Panc1 (cell line): ENCODE results near the gene RNF128. TPM values are rescaled to one million over a fixed set of nuclear protein-coding genes. Genes with fewer than 3 reads are reported as not detected.

Source experiments
- ATAC-seq: fragments of 200-7000 bp; cut with Tn5 transposase; 2 replicates; pipeline ENCODE4 v1.9.1; 2020; ENCODE audit warnings: mild to moderate bottlenecking, moderate library complexity
- BruUV-seq: library from RNA; stranded (reverse); fragments of 400-500 nt; replicated peaks from 2 replicates; lab custom pipeline; 2021; lab: Mats Ljungman, UMichigan
- CTCF ChIA-PET: fragments of 300-600 bp; sonication (Branson Sonifier 250); formaldehyde crosslinking; loops from one replicate; lab custom pipeline; 2022; ENCODE audit warnings: antibody characterized with exemption; lab: Charles Lee
- POLR2A ChIA-PET: fragments of 300-600 bp; sonication (Branson Sonifier 250); formaldehyde crosslinking; loops from one replicate; lab custom pipeline; 2022; ENCODE audit warnings: antibody characterized with exemption; lab: Charles Lee
- DNase-seq: peaks from one replicate; pipeline ENCODE4 v3.0.0-alpha.2; 2010; ENCODE audit warnings: low read depth, low spot score
- H3K27ac ChIP-seq: 2 replicates; pipeline ENCODE4 v1.5.1; 2011; ENCODE audit warnings: mild to moderate bottlenecking, low read length, inconsistent platforms
- H3K27me3 ChIP-seq: fragments of 200-500 bp; sonication (Bioruptor generic); 2 replicates; pipeline ENCODE4 v1.6.0; 2014; ENCODE audit warnings: low read length, inconsistent platforms; ENCODE audit not compliant: control insufficient read depth, insufficient read depth
- H3K36me3 ChIP-seq: fragments of 200-500 bp; sonication (Bioruptor generic); 2 replicates; pipeline ENCODE4 v1.5.1; 2014; ENCODE audit warnings: inconsistent platforms, mild to moderate bottlenecking, low read length, moderate library complexity; ENCODE audit not compliant: control insufficient read depth, insufficient read depth
- H3K4me1 ChIP-seq: 2 replicates; pipeline ENCODE4 v1.5.1; 2011; ENCODE audit warnings: inconsistent platforms, mild to moderate bottlenecking, low read length, moderate library complexity; ENCODE audit not compliant: control insufficient read depth, insufficient read depth
- H3K4me3 ChIP-seq, 2 experiments: 2 replicates each; pipeline ENCODE4 v1.5.1; 2011 to 2012; ENCODE audit warnings: low read depth in 2 of 2, low read length in 2 of 2, mild to moderate bottlenecking in 2 of 2, inconsistent platforms in 1 of 2, moderate library complexity in 1 of 2
- H3K9me3 ChIP-seq: fragments of 200-500 bp; sonication (Bioruptor generic); 2 replicates; pipeline ENCODE4 v1.5.1; 2014; ENCODE audit warnings: low read depth, mild to moderate bottlenecking, inconsistent platforms, low read length, moderate library complexity; ENCODE audit not compliant: control insufficient read depth, insufficient read depth
- POLR2AphosphoS5 ChIP-seq: IDR thresholded peaks from 2 replicates; pipeline ENCODE4 v1.6.1; 2012; ENCODE audit warnings: mild to moderate bottlenecking, low read depth, low read length, moderate library complexity
- SIN3A ChIP-seq: IDR thresholded peaks from 2 replicates; pipeline ENCODE4 v1.6.1; 2012; ENCODE audit warnings: low read depth, mild to moderate bottlenecking, low read length, moderate library complexity, borderline replicate concordance; ENCODE audit not compliant: insufficient read depth
- TCF7L2 ChIP-seq: IDR thresholded peaks from 2 replicates; pipeline ENCODE4 v1.6.1; 2011; ENCODE audit warnings: mild to moderate bottlenecking, low read depth, low read length, inconsistent platforms
- in situ Hi-C: cut with HindIII; loops from 2 replicates; pipeline ENCODE4 v1.10.0; 2016; ENCODE audit warnings: low sequenced_read_pairs, low pct_unique_long_range_greater_than_20kb
- intact Hi-C: fragments of 100-400 bp; cut with micrococcal nuclease; formaldehyde crosslinking; loops from one replicate; pipeline ENCODE4 v1.10.0; 2022; ENCODE audit not compliant: unreplicated experiment
- total RNA-seq: library from RNA; stranded (reverse); gene quantifications from one replicate; pipeline ENCODE4 v1.2.1, GENCODE V29; 2021; ENCODE audit not compliant: unreplicated experiment
- TF ChIP-seq, protein P1 (sequence below): fragments of 450-650 bp; IDR thresholded peaks from 2 replicates; pipeline ENCODE4 v1.5.1; 2017; ENCODE audit warnings: mild to moderate bottlenecking
- TF ChIP-seq, protein P2 (sequence below), 2 experiments: IDR thresholded peaks; 2 replicates each; pipeline ENCODE4 v1.6.1; 2011 to 2012; ENCODE audit warnings: low read depth in 2 of 2, control low read depth in 1 of 2, low read length in 1 of 2, mild to moderate bottlenecking in 1 of 2, moderate library complexity in 1 of 2; ENCODE audit not compliant: insufficient read depth in 1 of 2

Gene RNF128
- total RNA-seq, 1 experiment from 2014 or later: 5.0 TPM

DNA sequence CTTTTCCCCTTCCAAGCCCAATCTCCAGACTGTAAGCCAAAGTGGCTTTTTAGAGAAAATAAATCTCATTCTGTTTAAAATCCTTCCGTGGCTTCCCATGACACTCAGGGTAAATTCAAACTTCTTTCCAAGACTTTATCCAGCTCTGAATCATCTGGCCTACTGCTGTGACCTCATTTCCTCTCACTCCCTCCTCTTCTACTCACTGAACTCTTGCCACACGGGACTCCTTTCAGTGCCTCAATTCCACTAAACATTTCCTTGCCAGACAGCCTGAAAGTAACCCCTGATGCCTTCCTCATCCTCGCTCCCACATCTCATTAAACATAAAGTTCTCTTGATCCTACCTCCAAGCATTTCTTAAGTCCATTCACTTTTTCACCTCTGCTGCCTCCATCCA, 27.8 kb upstream of the RNF128 start:
- DNase-seq (no peak), ATAC-seq (no peak)
- Histone ChIP-seq H3K4me1 (no peaks in the 10 kb centered on the region), H3K4me3 (no peak overlapping the region), H3K27me3 (no peaks in the 10 kb centered on the region), H3K27ac (no peak overlapping the region), H3K9me3 (no peaks in the 10 kb centered on the region), H3K36me3 (no peaks in the 10 kb centered on the region)
- POLR2A ChIA-PET: interaction anchor here (0.7 kb wide), 1 partner anchor 101 kb away, joined by 4 read pairs; no protein-coding TSS in a partner anchor
- CTCF ChIA-PET: no interaction called here
- no TSS peak for BruUV-seq
- TF ChIP-seq, protein P1, sequence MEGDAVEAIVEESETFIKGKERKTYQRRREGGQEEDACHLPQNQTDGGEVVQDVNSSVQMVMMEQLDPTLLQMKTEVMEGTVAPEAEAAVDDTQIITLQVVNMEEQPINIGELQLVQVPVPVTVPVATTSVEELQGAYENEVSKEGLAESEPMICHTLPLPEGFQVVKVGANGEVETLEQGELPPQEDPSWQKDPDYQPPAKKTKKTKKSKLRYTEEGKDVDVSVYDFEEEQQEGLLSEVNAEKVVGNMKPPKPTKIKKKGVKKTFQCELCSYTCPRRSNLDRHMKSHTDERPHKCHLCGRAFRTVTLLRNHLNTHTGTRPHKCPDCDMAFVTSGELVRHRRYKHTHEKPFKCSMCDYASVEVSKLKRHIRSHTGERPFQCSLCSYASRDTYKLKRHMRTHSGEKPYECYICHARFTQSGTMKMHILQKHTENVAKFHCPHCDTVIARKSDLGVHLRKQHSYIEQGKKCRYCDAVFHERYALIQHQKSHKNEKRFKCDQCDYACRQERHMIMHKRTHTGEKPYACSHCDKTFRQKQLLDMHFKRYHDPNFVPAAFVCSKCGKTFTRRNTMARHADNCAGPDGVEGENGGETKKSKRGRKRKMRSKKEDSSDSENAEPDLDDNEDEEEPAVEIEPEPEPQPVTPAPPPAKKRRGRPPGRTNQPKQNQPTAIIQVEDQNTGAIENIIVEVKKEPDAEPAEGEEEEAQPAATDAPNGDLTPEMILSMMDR: no peak
- TF ChIP-seq POLR2AphosphoS5: no peak
- TF ChIP-seq, protein P2, sequence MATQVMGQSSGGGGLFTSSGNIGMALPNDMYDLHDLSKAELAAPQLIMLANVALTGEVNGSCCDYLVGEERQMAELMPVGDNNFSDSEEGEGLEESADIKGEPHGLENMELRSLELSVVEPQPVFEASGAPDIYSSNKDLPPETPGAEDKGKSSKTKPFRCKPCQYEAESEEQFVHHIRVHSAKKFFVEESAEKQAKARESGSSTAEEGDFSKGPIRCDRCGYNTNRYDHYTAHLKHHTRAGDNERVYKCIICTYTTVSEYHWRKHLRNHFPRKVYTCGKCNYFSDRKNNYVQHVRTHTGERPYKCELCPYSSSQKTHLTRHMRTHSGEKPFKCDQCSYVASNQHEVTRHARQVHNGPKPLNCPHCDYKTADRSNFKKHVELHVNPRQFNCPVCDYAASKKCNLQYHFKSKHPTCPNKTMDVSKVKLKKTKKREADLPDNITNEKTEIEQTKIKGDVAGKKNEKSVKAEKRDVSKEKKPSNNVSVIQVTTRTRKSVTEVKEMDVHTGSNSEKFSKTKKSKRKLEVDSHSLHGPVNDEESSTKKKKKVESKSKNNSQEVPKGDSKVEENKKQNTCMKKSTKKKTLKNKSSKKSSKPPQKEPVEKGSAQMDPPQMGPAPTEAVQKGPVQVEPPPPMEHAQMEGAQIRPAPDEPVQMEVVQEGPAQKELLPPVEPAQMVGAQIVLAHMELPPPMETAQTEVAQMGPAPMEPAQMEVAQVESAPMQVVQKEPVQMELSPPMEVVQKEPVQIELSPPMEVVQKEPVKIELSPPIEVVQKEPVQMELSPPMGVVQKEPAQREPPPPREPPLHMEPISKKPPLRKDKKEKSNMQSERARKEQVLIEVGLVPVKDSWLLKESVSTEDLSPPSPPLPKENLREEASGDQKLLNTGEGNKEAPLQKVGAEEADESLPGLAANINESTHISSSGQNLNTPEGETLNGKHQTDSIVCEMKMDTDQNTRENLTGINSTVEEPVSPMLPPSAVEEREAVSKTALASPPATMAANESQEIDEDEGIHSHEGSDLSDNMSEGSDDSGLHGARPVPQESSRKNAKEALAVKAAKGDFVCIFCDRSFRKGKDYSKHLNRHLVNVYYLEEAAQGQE (IDR thresholded peaks at IDR 0.05; ENCODE audit: insufficient read depth in 1 of 2, low read depth in 2 of 2, low read length in 1 of 2): no peak
- intact Hi-C loops (no loop called here), in situ Hi-C loops (no loop called here)

DNA sequence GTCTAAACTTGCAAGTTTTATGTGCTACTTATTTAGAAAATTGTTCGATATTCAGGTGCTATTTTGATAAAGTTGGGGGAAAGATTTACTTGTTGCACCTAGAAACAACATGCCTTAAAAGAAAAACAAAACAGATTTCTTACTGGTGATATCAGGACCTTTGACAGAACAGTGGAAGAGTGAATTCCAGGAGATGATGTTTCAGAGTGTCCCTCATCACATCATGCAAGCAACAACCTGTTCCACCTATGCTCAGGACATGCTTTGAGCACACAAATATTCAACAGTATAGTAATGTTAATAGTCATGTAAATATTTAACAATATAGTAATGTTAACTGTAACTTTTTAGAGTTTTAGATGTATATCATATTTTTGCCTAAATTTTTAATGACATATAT, 23.9 kb upstream of the RNF128 start:
- intact Hi-C loops (no loop called here), in situ Hi-C loops (no loop called here)
- Histone ChIP-seq H3K27ac (no peak overlapping the region), H3K9me3 (no peaks in the 10 kb centered on the region), H3K4me3 (no peak overlapping the region), H3K4me1 (no peaks in the 10 kb centered on the region), H3K27me3 (no peaks in the 10 kb centered on the region), H3K36me3 (no peaks in the 10 kb centered on the region)
- no peak for ATAC-seq
- DNase-seq: no peak
- no TSS peak for BruUV-seq
- CTCF ChIA-PET: no interaction called here
- TF ChIP-seq POLR2AphosphoS5 (no peak), TCF7L2 (no peak), SIN3A (no peak)
- TF ChIP-seq, protein P2 (IDR thresholded peaks at IDR 0.05; ENCODE audit: insufficient read depth in 1 of 2, low read depth in 2 of 2, low read length in 1 of 2): no peak
- TF ChIP-seq, protein P1: no peak
- POLR2A ChIA-PET: no interaction called here
